Thyroid gland (tissue), 4 donors: ENCODE results near the gene PLEKHF1.

ENCODE experiments used
- POLR2A ChIP-seq, 2 donors: fragments of 450-650 bp; IDR thresholded peaks; one replicate each; pipeline ENCODE4 v1.6.1; 2017; ENCODE audit warnings: antibody characterized with exemption in 2 of 2, mild to moderate bottlenecking in 2 of 2, moderate library complexity in 1 of 2
- TF ChIP-seq, protein P1 (sequence below), 6 experiments: fragments of 200-600 bp in 3 of 6; fragments of 450-650 bp in 3 of 6; sonication (generic) in 3 of 6; IDR thresholded peaks; one replicate each; pipeline ENCODE4 v1.5.1; 2016 to 2019; ENCODE audit warnings: antibody characterized with exemption in 6 of 6, mild to moderate bottlenecking in 2 of 6, inconsistent platforms in 1 of 6, moderate library complexity in 1 of 6

DNA sequence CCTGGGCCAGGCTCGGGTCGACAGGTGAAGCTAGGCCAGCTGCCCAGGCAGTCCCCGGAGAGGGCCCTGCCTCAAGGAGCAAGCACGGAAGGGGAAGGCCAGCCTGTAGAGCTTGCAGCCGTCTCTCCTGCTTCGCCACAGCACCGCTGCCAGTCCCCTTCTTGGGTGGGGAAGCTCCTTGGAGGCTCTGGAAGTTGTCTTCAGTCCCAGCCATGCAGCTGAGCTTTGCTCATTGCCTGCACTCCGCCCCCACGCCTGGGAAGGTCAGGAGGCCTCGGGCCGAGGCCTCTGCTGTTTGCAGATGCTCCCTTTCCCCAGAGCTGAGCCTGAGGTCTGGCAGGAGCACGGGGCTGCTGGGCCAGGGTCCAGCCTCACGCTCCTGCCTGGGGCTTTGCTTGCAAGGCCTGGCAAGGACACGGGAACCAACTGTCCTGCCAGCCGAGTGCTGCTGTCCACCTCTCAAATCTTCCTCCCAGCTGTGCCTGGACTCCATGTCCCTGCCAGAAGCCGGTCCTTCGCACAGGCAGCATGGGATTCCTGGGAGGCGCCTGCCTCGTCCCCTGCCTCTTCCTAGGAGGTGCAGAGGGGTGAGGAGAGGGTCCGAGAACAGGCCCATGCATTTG lies 13.3 kb downstream of the PLEKHF1 start:
- TF ChIP-seq, protein P1, sequence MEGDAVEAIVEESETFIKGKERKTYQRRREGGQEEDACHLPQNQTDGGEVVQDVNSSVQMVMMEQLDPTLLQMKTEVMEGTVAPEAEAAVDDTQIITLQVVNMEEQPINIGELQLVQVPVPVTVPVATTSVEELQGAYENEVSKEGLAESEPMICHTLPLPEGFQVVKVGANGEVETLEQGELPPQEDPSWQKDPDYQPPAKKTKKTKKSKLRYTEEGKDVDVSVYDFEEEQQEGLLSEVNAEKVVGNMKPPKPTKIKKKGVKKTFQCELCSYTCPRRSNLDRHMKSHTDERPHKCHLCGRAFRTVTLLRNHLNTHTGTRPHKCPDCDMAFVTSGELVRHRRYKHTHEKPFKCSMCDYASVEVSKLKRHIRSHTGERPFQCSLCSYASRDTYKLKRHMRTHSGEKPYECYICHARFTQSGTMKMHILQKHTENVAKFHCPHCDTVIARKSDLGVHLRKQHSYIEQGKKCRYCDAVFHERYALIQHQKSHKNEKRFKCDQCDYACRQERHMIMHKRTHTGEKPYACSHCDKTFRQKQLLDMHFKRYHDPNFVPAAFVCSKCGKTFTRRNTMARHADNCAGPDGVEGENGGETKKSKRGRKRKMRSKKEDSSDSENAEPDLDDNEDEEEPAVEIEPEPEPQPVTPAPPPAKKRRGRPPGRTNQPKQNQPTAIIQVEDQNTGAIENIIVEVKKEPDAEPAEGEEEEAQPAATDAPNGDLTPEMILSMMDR (IDR thresholded peaks at IDR 0.05), result no peak
- no peak for TF ChIP-seq POLR2A (IDR thresholded peaks at IDR 0.05)
